MM.1S (cell line): ENCODE data around the gene DYNLT4.

Experiments
- CTCF ChIP-seq: fragments of 300-600 bp; sonication (generic); IDR thresholded peaks from 2 replicates; pipeline ENCODE4 v1.5.1; 2016; ENCODE audit warnings: antibody characterized with exemption, low read length, mixed read lengths
- EZH2 ChIP-seq: fragments of 300-600 bp; sonication (generic); optimal IDR thresholded peaks from 2 replicates; pipeline ENCODE3; 2017; ENCODE audit warnings: low read depth, mild to moderate bottlenecking, antibody characterized with exemption, low read length, mixed read lengths

- TF ChIP-seq CTCF (no peak), EZH2 (no peak)
Measured at GRCh38 chr1:44811234-44811633, 4.1 kb upstream of the DYNLT4 start.
